GM21717 (cell line): ENCODE measurements around the gene THEM5.

Experiments
- ATAC-seq: cut with Tn5 transposase; IDR thresholded peaks from one replicate; pipeline ENCODE4 v1.9.1; 2021; ENCODE audit warnings: mild to moderate bottlenecking, moderate library complexity; ENCODE audit not compliant: unreplicated experiment

Gene THEM5

DNA sequence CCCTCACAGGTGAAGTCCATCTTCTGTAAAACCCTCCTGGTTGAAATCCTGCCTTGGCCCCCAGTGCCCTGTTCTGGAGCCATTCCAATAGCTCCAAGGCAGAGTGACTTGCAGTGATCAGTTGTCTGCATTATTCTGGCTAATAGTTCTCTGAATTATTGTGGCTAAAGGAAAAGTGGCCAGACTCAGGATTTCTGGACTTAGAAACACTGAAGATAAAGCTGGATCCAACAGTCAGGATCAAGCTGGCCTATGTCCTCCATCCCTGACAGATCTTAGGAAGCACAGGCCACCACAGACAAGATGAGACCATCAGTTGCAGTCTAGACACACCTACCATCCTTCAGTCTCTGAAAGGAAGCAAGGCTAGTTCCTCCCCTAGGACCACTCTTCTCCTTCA lies 13.1 kb downstream of the THEM5 start:
- ATAC-seq, result no peak

DNA sequence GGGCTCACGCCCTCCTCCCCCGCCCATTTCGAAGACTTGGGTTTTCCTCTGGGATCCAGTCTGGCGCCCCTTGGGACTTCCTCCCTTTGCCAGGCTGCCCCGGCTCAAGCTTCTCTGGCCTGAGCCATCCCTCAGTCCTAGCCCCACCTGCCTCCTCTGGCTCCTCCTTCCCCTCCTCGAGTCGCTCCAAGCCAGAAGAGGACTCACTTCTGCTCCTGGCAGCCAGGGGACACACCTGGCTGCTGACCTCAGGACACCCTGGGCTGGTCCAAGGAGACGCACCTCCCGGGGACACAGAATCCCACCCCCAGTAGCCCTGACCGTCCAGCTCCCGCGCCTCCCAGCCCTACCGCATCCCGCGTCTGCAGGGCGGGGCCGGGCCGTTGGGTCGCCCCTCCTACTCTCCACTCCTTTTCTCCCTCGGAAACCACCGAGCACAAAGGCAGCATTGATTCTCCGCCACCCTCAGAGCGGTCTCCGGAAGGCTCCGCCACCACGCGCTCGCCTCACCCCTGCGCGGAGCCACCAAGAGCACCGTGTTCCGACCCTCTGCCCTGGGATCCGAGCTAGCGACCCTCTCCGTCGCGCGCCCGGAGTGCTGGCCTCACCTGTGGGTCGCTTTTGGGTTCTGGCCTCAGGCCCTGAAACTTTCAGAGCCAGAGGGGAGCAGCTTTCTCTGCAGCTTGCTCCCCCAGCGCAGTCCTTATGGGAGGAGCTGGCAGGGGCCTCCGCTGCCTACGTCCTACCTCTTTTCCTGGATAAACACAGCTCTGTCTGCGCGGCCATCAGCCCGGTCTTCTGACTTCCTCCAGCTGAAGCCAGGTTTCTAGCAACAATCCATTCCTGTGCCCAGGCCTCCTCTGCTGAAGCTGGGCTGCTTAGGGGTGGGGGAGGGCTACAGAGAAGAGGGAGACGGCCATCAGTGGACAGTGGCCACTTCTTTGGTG lies 13.8 kb downstream of the THEM5 start, which contains the start of gene C2CD4D:
C2CD4D (minus strand) TSS at position 364 of the 947 bp plus-strand sequence. CDS start 831 bp downstream, outside the sequence.
- no peak for ATAC-seq

DNA sequence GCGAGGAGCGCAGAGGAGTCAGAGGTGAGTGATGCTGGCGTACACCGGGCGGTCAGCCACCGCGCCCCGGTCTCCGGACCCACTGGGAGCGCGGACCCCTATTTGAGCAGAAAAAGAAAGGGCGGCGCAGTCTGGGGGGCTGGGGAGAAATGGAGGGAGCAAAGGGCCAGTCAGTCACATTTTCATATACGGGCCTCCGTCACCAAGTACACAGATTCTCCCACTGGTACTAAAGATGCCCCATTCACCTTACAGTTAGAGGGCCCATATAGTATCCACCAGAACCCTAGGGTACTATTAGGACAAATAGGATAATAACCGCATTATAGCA lies 14.5 kb downstream of the THEM5 start:
- ATAC-seq, result no peak

DNA sequence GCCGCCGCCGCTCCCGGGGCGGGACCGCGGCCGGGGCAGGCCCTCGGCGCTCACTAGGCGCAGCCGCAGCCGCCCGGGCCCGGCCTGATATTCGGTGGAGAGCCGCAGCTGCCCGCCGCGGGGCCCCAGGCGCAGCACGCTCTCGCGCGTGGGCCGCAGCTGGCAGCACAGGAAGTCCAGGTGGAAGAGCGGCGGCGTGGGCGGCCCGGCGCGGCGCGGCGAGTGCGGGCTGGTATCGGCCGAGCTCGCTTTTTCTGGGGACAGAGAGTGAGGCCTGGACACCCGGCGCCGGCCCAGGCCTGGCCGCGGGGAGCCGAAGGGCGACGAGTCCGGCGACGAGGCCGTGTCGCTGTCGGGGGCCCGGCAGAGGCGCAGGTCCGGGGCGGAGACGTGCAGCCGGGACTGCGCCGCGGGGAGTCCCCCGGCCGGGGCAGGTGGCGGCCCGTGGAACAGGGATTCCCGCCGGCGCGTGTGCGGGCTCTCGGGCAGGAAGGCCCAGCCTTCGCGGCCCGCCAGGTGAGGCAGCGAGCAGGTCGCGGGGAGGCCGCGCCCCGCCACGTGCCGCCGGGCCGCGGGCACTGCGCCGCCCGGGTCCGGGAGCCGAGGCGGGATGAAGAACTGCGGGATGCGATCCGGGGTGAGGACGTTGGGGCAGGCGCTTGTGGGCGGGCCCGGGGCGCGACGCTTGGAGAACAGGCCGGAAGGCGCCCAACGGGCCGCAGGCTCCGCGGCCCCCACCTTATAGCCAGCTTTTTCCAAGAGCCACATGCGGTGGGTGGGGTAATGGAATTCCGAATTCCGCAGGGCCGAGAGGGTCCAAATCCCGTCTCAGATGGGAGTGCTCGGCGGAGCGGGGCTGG lies 15.1 kb downstream of the THEM5 start:
- no peak for ATAC-seq

DNA sequence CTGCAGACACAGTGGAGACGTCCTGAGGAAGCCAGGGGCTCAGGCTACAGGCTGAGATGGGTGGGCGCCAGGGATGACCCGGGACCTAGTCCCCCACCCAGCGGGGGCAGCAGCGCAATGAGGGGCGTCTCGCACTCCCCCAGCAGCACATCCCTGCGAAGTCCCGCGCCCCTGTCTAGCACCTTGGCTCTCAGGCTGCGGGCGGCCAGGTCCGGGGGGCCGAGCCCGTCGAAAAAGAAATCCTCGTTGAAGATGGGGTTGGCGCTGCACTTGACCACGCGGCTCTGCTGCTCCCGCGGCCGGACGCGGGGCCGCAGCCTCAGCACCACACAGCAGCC lies 15.7 kb downstream of the THEM5 start:
- no peak for ATAC-seq

- ATAC-seq, result no peak
These were observed 16.3 kb downstream of the THEM5 start for GRCh38 chr1:151837197-151837596.

- no peak for ATAC-seq
These were observed 17.9 kb downstream of the THEM5 start for GRCh38 chr1:151835596-151835995.

DNA sequence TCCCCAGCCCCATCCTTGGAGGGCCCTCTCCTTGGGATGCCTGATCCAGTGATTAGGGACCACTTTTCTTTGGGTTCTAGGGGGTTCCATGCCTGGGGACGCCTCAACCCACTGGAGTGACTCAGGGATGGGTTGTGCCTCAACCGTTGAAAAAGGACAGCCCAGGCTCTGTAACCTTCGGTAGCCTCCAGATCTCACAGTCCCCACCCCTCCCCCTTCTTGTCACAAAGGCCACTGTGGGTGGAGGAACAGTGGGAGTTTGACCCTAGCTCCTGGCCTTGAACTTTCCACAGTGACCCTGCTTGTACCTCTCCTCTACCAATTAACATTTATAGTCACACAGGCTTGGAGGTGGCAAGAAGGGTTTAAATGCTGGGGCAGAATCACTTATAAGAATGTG lies 19.3 kb downstream of the THEM5 start:
- ATAC-seq, result no peak

- ATAC-seq, result no peak
These were observed 20.2 kb downstream of the THEM5 start for GRCh38 chr1:151833172-151833900.

- ATAC-seq, result no peak
These were observed 21.1 kb downstream of the THEM5 start for GRCh38 chr1:151832318-151832980.

DNA sequence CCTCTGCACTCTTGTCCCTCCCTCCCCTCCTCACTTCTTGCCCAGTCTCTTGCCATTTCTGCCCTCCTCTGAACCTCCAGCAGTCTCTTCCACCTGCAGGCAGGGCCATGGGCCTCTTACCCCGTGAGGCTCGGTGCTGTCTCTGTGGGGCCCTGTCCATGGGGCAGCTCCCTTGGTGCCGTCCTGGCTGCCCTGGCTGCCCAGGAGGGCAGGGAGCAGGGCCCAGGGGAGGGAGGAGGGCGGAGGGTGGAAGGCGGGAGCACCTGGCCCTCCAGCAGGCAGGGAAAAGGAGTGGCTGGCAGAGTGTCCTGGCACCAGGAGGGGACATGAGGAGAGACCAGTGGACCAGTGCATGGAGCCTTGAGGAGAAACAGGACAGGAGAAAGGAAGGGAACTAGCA lies 21.9 kb downstream of the THEM5 start, which contains the start of gene RORC:
RORC (minus strand) TSS at position 198 of the 400 bp plus-strand sequence; CDS start at position 160, 38 bp downstream.
- no peak for ATAC-seq

- ATAC-seq, result no peak
These were observed 22.3 kb downstream of the THEM5 start for GRCh38 chr1:151831256-151831591.

GRCh38 chr1:151830055-151830454 lies 23.5 kb downstream of the THEM5 start:
- ATAC-seq, result no peak

GRCh38 chr1:151829352-151830046 lies 24.0 kb downstream of the THEM5 start:
- ATAC-seq, result no peak

GRCh38 chr1:151828921-151829320 lies 24.6 kb downstream of the THEM5 start:
- ATAC-seq, result no peak

GRCh38 chr1:151827853-151828252 lies 25.7 kb downstream of the THEM5 start:
- ATAC-seq, result no peak

DNA sequence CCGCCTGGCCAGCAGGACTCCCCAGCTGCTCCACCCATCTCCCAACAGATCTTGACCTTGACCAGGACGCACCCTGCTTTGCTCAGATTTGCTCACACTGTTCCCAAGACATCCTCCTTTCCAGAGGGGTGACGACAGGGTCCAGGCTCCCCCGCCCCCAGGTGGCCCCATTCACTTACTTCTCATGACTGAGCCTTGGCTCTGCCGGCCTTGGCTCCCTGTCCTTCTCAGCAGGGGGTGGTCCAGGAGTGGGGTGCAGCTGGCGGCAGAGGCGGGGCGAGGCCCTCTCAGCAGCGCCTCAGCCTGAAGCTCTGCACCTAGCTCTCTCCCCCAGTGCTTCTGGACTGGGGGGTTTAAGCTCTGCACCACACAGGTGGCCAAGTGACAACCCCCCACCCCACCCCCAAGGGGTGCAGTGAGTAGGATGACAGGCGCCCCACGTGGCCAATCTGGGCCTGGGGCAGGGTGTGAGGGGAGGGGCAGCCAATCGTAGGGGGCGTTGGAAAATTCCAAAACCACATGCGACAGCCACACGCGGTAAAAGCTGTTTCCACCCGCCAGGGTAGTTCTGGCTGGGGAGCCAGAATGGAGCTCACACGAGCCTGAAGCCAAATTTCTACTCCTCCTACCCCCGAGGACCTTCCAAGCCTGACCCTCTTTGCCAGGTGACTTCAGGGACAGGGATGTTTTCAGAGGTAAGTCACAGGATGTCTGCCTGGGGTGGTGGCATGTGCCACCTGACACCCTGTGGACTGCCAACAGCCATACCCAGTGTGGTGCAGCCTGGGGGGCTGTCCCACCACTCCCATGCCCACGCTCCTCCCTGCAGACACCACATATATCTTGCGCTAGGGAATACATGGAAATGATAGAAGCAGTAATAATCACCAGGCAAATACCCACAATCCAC lies 27.5 kb downstream of the THEM5 start:
- ATAC-seq, result no peak

- no peak for ATAC-seq
These were observed 28.3 kb downstream of the THEM5 start for GRCh38 chr1:151825204-151825603.

- ATAC-seq, result no peak
These were observed 30.3 kb downstream of the THEM5 start for GRCh38 chr1:151823175-151823574.
